Anterior cingulate cortex (tissue), 58 donors: ENCODE measurements around the gene SELENOK.

Experiments
- DNase-seq, 58 donors: peaks; one replicate each; lab custom pipeline; 2025; lab: John Stamatoyannopoulos, UW

Gene SELENOK

GRCh38 chr3:53844262-53845102 is 47.2 kb downstream of the SELENOK start:
- DNase-seq, result peak in 20 of 58 donors; percentile 12 to 60 (median 20)

DNA sequence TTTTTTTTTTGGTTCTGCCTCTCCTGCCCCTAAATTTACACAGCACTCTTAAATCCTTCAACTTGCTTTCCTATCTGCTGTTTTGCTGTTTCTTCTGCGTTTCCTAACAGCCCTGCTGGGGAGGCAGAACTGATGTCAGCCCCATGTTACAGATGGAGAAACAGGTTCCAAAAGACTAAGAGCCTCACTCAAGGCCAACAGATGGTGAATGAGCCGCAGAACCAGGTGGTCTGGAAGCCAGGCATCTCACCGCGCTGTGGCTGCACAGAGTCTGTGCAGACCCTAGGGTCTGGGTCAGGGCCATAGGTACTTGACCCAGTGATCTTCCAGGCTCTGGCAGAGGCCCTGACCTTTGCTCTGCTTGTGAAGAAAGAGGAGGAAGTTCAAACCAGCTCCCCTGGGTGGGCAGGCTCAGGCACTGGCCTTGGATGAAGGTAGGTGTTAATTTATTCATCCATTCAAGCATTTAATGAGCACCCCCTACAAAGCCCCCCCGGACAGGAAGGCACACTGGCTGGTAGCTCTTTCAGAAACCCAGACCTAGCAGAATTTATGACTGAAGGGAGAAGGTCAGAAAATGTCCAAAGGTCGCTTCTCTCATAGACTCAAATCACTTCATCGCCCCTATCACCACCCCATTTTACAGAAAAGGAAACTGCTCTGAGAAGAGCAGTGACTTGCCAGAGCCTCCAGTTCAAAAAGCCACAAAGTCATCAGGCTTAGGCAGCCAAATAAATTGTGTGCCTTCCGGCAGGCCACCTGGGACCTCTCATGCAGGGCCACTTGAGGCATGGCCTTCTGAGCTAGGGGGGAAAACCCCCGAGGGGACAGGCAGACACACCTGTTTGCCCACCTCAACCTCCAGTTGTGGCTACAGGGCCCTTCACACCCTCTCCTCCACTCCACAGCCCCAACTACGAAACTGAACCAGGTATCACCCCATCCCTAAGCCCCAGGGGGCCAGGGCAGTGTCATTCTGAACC is 48.2 kb downstream of the SELENOK start:
- peak in 2 of 58 donors; percentile 20 to 26 for DNase-seq

- peak in 54 of 58 donors; percentile 14 to 92 (median 75) for DNase-seq
Observed at GRCh38 chr3:53842436-53843194, 49.0 kb downstream of the SELENOK start.

DNA sequence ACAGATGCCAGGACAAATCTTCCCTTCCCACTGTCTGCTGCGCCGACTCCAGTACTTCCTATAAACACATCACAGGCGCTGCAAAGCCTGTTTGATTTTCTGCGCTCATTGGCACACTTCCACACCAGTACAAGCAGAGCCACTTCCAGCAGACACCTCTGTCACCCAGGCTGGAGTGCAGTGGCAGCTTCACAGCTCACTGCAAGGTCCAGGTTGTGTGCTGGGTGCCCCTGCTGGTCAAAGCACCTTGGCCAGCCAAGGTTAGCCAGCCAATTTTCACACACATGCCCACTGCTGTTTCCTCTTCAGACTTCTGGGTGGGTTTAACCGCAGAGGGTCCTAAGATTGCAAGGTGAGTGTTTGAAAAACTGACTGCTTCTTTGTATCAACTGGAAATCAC is 50.4 kb downstream of the SELENOK start:
- no peak for DNase-seq

GRCh38 chr3:53837331-53837730 is 54.3 kb downstream of the SELENOK start:
- no peak for DNase-seq

GRCh38 chr3:53836084-53836872 is 55.4 kb downstream of the SELENOK start:
- no peak for DNase-seq

- DNase-seq, result no peak
Observed at GRCh38 chr3:53835257-53835656, 56.4 kb downstream of the SELENOK start.

DNA sequence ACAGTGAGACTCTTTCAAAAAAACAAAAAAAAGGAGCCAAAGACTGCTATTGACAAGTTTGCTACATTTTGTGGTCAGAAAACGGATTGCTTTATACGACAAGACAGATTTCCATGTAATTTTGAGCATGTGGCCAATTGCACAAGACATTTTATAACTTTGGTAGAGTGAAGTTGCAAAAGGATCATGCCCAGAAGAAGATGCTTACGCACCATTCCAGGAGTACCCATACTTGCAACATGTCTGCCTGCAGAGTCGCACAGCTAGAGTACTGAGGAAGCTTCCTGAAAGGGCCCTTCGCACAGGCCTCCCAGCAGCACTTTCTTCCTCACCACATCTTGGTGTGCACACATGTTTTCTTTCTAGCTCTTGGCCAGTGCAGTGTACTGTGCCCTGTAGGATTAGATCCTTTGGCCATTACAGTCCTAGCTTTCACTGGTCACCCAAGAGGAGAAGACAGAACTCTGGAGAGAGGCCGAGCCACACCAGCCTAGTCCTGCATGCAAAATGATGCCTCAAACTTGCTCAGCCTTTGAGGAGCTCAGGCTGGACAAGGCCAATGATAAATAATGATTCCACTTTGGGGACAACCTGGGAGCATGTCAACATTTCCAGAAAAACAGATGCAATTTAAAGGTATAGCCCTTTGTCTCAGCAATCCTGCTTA is 57.1 kb downstream of the SELENOK start:
- DNase-seq, result no peak
